ENCODE data around the gene LUZP2. TPM values are rescaled to one million over a fixed set of nuclear protein-coding genes. Genes with fewer than 3 reads are reported as not detected.

The LUZP2 gene
- total RNA-seq, 1 donor from 2014 or later: 0.96 TPM

GRCh38 chr11:24903555-24903954, 406.7 kb downstream of the LUZP2 start:
- Mint-ChIP-seq H3K36me3 (ENCODE audit: unreplicated experiment) (no peaks in the 10 kb centered on the region), H3K27me3 (ENCODE audit: unreplicated experiment) (no peaks in the 10 kb centered on the region), H3K4me1 (ENCODE audit: low read depth, unreplicated experiment) (no peaks in the 10 kb centered on the region), H3K27ac (ENCODE audit: unreplicated experiment) (no peak overlapping the region), H3K9me3 (ENCODE audit: unreplicated experiment) (no peaks in the 10 kb centered on the region), H3K4me3 (ENCODE audit: unreplicated experiment) (no peak overlapping the region)
- no peak for DNase-seq
- TF ChIP-seq CTCF (IDR thresholded peaks at IDR 0.05; ENCODE audit: partially characterized antibody, unreplicated experiment): no peak

GRCh38 chr11:24925091-24925490, 428.2 kb downstream of the LUZP2 start:
- no peak for TF ChIP-seq CTCF (IDR thresholded peaks at IDR 0.05; ENCODE audit: partially characterized antibody, unreplicated experiment)
- Mint-ChIP-seq H3K27me3 (ENCODE audit: unreplicated experiment) (no peaks in the 10 kb centered on the region), H3K4me3 (ENCODE audit: unreplicated experiment) (no peak overlapping the region)

GRCh38 chr11:24932110-24933000, 435.5 kb downstream of the LUZP2 start:
- Mint-ChIP-seq H3K4me3 (ENCODE audit: unreplicated experiment) (peak overlapping the region; percentile 17), H3K27me3 (ENCODE audit: unreplicated experiment) (peaks cover 2% of the 10 kb centered on the region), H3K36me3 (ENCODE audit: unreplicated experiment) (no peaks in the 10 kb centered on the region), H3K27ac (ENCODE audit: unreplicated experiment) (peak overlapping the region; percentile 15), H3K4me1 (ENCODE audit: low read depth, unreplicated experiment) (peaks cover 28% of the 10 kb centered on the region), H3K9me3 (ENCODE audit: unreplicated experiment) (peaks cover 6% of the 10 kb centered on the region)
- TF ChIP-seq CTCF (IDR thresholded peaks at IDR 0.05; ENCODE audit: partially characterized antibody, unreplicated experiment): no peak
- no peak for DNase-seq

More at GRCh38 chr11:24925091-24925490, 428.2 kb downstream of the LUZP2 start:
- Mint-ChIP-seq H3K9me3 (ENCODE audit: unreplicated experiment) (no peaks in the 10 kb centered on the region), H3K4me1 (ENCODE audit: low read depth, unreplicated experiment) (no peaks in the 10 kb centered on the region), H3K27ac (ENCODE audit: unreplicated experiment) (no peak overlapping the region), H3K36me3 (ENCODE audit: unreplicated experiment) (no peaks in the 10 kb centered on the region)
- no peak for DNase-seq

GRCh38 chr11:24934733-24935439, 438.0 kb downstream of the LUZP2 start:
- H3K27ac Mint-ChIP-seq (ENCODE audit: unreplicated experiment): peak overlapping the region; percentile 8
- peaks cover 28% of the 10 kb centered on the region for H3K4me1 Mint-ChIP-seq (ENCODE audit: low read depth, unreplicated experiment)
- peaks cover 2% of the 10 kb centered on the region for H3K27me3 Mint-ChIP-seq (ENCODE audit: unreplicated experiment)
- no peak for DNase-seq
- no peak overlapping the region for H3K4me3 Mint-ChIP-seq (ENCODE audit: unreplicated experiment)
- peaks cover 6% of the 10 kb centered on the region for H3K9me3 Mint-ChIP-seq (ENCODE audit: unreplicated experiment)
- TF ChIP-seq CTCF (IDR thresholded peaks at IDR 0.05; ENCODE audit: partially characterized antibody, unreplicated experiment): no peak
- H3K36me3 Mint-ChIP-seq (ENCODE audit: unreplicated experiment): no peaks in the 10 kb centered on the region

- Mint-ChIP-seq H3K4me3 (ENCODE audit: unreplicated experiment) (no peak overlapping the region), H3K27ac (ENCODE audit: unreplicated experiment) (no peak overlapping the region), H3K9me3 (ENCODE audit: unreplicated experiment) (no peaks in the 10 kb centered on the region), H3K27me3 (ENCODE audit: unreplicated experiment) (no peaks in the 10 kb centered on the region), H3K36me3 (ENCODE audit: unreplicated experiment) (no peaks in the 10 kb centered on the region), H3K4me1 (ENCODE audit: low read depth, unreplicated experiment) (no peaks in the 10 kb centered on the region)
- no peak for DNase-seq
- TF ChIP-seq CTCF (IDR thresholded peaks at IDR 0.05; ENCODE audit: partially characterized antibody, unreplicated experiment): no peak
These were observed 448.0 kb downstream of the LUZP2 start for GRCh38 chr11:24944891-24945290.
